Activated T-helper 17 cell treated with anti-CD3 and anti-CD28 coated beads, Interleukin-2, amount 50 U/mL, for 72 hours (primary cell): ENCODE measurements around the gene CNTFR. TPM values are rescaled to one million over a fixed set of nuclear protein-coding genes. Genes with fewer than 3 reads are reported as not detected.
A peak's percentile ranks its signal among the peaks of the same experiment; 100 is the strongest.

Source experiments
- ATAC-seq: fragments of 150-1000 bp; cut with Tn5 transposase; replicated peaks from 2 replicates; pipeline ENCODE4 v1.10.0; 2021; ENCODE audit warnings: mild to moderate bottlenecking, moderate library complexity
- H3K27ac Mint-ChIP-seq: one replicate; pipeline ENCODE4 v1.8.0; 2022; ENCODE audit warnings: mixed read lengths
- H3K27me3 Mint-ChIP-seq: one replicate; pipeline ENCODE4 v1.8.0; 2022; ENCODE audit warnings: mixed read lengths
- H3K36me3 Mint-ChIP-seq: one replicate; pipeline ENCODE4 v1.8.0; 2022; ENCODE audit warnings: low read depth, mild to moderate bottlenecking, mixed read lengths
- H3K4me1 Mint-ChIP-seq: one replicate; pipeline ENCODE4 v1.8.0; 2022; ENCODE audit warnings: mixed read lengths
- H3K4me3 Mint-ChIP-seq: one replicate; pipeline ENCODE4 v1.8.0; 2022; ENCODE audit warnings: mild to moderate bottlenecking, mixed read lengths
- H3K9me3 Mint-ChIP-seq: one replicate; pipeline ENCODE4 v1.8.0; 2022; ENCODE audit warnings: mixed read lengths
- total RNA-seq, 2 donors: library from RNA; stranded (reverse); gene quantifications; one replicate each; pipeline ENCODE4 v1.2.3, GENCODE V29; 2022

CNTFR gene
- total RNA-seq, 2 donors from 2014 or later: not detected

- ATAC-seq: no peak
- H3K36me3 Mint-ChIP-seq: no peaks in the 10 kb centered on the region
Measured at GRCh38 chr9:34574571-34574970, 15.0 kb downstream of the CNTFR start.

GRCh38 chr9:34573599-34574325 lies 15.8 kb downstream of the CNTFR start:
- Mint-ChIP-seq H3K36me3 (no peaks in the 10 kb centered on the region), H3K27ac (no peak overlapping the region), H3K9me3 (no peaks in the 10 kb centered on the region), H3K27me3 (peaks cover 44% of the 10 kb centered on the region), H3K4me3 (no peak overlapping the region), H3K4me1 (peaks cover 13% of the 10 kb centered on the region)
- ATAC-seq: no peak

More at GRCh38 chr9:34574571-34574970, 15.0 kb downstream of the CNTFR start:
- Mint-ChIP-seq H3K4me1 (peaks cover 13% of the 10 kb centered on the region), H3K27ac (no peak overlapping the region), H3K9me3 (no peaks in the 10 kb centered on the region), H3K4me3 (no peak overlapping the region), H3K27me3 (peaks cover 52% of the 10 kb centered on the region)

GRCh38 chr9:34572628-34573027 lies 16.9 kb downstream of the CNTFR start:
- no peak overlapping the region for H3K27ac Mint-ChIP-seq
- peak; percentile 65 for ATAC-seq
- H3K9me3 Mint-ChIP-seq: no peaks in the 10 kb centered on the region
- no peak overlapping the region for H3K4me3 Mint-ChIP-seq
- H3K27me3 Mint-ChIP-seq: peaks cover 46% of the 10 kb centered on the region
- no peaks in the 10 kb centered on the region for H3K36me3 Mint-ChIP-seq
- peaks cover 13% of the 10 kb centered on the region for H3K4me1 Mint-ChIP-seq

- Mint-ChIP-seq H3K36me3 (no peaks in the 10 kb centered on the region), H3K9me3 (no peaks in the 10 kb centered on the region), H3K27me3 (peaks cover 45% of the 10 kb centered on the region), H3K27ac (no peak overlapping the region), H3K4me3 (no peak overlapping the region), H3K4me1 (peaks cover 7% of the 10 kb centered on the region)
- no peak for ATAC-seq
Measured at GRCh38 chr9:34572092-34572491, 17.4 kb downstream of the CNTFR start.

- Mint-ChIP-seq H3K36me3 (no peaks in the 10 kb centered on the region), H3K27ac (no peak overlapping the region), H3K9me3 (no peaks in the 10 kb centered on the region), H3K4me1 (peaks cover 7% of the 10 kb centered on the region), H3K27me3 (peaks cover 45% of the 10 kb centered on the region), H3K4me3 (no peak overlapping the region)
- no peak for ATAC-seq
Measured at GRCh38 chr9:34571481-34571810, 18.1 kb downstream of the CNTFR start.

- no peak for ATAC-seq
- H3K36me3 Mint-ChIP-seq: no peaks in the 10 kb centered on the region
- peaks cover 2% of the 10 kb centered on the region for H3K4me1 Mint-ChIP-seq
- H3K27ac Mint-ChIP-seq: no peak overlapping the region
- peaks cover 40% of the 10 kb centered on the region for H3K27me3 Mint-ChIP-seq
- H3K9me3 Mint-ChIP-seq: no peaks in the 10 kb centered on the region
- no peak overlapping the region for H3K4me3 Mint-ChIP-seq
Measured at GRCh38 chr9:34570809-34571480, 18.6 kb downstream of the CNTFR start.

GRCh38 chr9:34570376-34570775 lies 19.1 kb downstream of the CNTFR start:
- Mint-ChIP-seq H3K4me1 (no peaks in the 10 kb centered on the region), H3K27ac (no peak overlapping the region), H3K9me3 (no peaks in the 10 kb centered on the region), H3K36me3 (no peaks in the 10 kb centered on the region), H3K27me3 (peaks cover 37% of the 10 kb centered on the region), H3K4me3 (no peak overlapping the region)
- ATAC-seq: no peak

GRCh38 chr9:34568774-34569173 lies 20.8 kb downstream of the CNTFR start:
- no peak for ATAC-seq

GRCh38 chr9:34568133-34568532 lies 21.4 kb downstream of the CNTFR start:
- no peak for ATAC-seq
- Mint-ChIP-seq H3K4me3 (no peak overlapping the region), H3K4me1 (no peaks in the 10 kb centered on the region), H3K9me3 (no peaks in the 10 kb centered on the region), H3K27ac (no peak overlapping the region), H3K27me3 (peaks cover 30% of the 10 kb centered on the region), H3K36me3 (no peaks in the 10 kb centered on the region)

More at GRCh38 chr9:34568774-34569173, 20.8 kb downstream of the CNTFR start:
- Mint-ChIP-seq H3K27me3 (peaks cover 32% of the 10 kb centered on the region), H3K9me3 (no peaks in the 10 kb centered on the region), H3K27ac (no peak overlapping the region), H3K4me3 (no peak overlapping the region), H3K36me3 (no peaks in the 10 kb centered on the region), H3K4me1 (no peaks in the 10 kb centered on the region)

GRCh38 chr9:34566972-34567371 lies 22.6 kb downstream of the CNTFR start:
- Mint-ChIP-seq H3K27me3 (peaks cover 30% of the 10 kb centered on the region), H3K9me3 (no peaks in the 10 kb centered on the region), H3K4me3 (no peak overlapping the region), H3K27ac (no peak overlapping the region), H3K4me1 (no peaks in the 10 kb centered on the region), H3K36me3 (no peaks in the 10 kb centered on the region)
- ATAC-seq: no peak

GRCh38 chr9:34566322-34566721 lies 23.2 kb downstream of the CNTFR start:
- Mint-ChIP-seq H3K36me3 (no peaks in the 10 kb centered on the region), H3K4me1 (no peaks in the 10 kb centered on the region), H3K9me3 (no peaks in the 10 kb centered on the region), H3K27me3 (peaks cover 25% of the 10 kb centered on the region), H3K4me3 (no peak overlapping the region), H3K27ac (no peak overlapping the region)
- no peak for ATAC-seq

- Mint-ChIP-seq H3K27me3 (peaks cover 26% of the 10 kb centered on the region), H3K4me1 (no peaks in the 10 kb centered on the region), H3K36me3 (no peaks in the 10 kb centered on the region), H3K4me3 (no peak overlapping the region), H3K9me3 (no peaks in the 10 kb centered on the region), H3K27ac (no peak overlapping the region)
- ATAC-seq: no peak
Measured at GRCh38 chr9:34565856-34566255, 23.7 kb downstream of the CNTFR start.

GRCh38 chr9:34564617-34565016 lies 24.9 kb downstream of the CNTFR start:
- no peak overlapping the region for H3K27ac Mint-ChIP-seq
- ATAC-seq: no peak
- H3K9me3 Mint-ChIP-seq: no peaks in the 10 kb centered on the region
- no peak overlapping the region for H3K4me3 Mint-ChIP-seq
- H3K36me3 Mint-ChIP-seq: no peaks in the 10 kb centered on the region
- H3K4me1 Mint-ChIP-seq: no peaks in the 10 kb centered on the region
- peaks cover 31% of the 10 kb centered on the region for H3K27me3 Mint-ChIP-seq

- Mint-ChIP-seq H3K36me3 (no peaks in the 10 kb centered on the region), H3K4me3 (no peak overlapping the region), H3K4me1 (no peaks in the 10 kb centered on the region), H3K27me3 (peaks cover 33% of the 10 kb centered on the region), H3K27ac (no peak overlapping the region), H3K9me3 (no peaks in the 10 kb centered on the region)
- peak; percentile 42 for ATAC-seq
Measured at GRCh38 chr9:34563262-34563661, 26.3 kb downstream of the CNTFR start.

- Mint-ChIP-seq H3K4me3 (no peak overlapping the region), H3K27ac (no peak overlapping the region), H3K36me3 (no peaks in the 10 kb centered on the region), H3K27me3 (peaks cover 34% of the 10 kb centered on the region), H3K4me1 (no peaks in the 10 kb centered on the region), H3K9me3 (no peaks in the 10 kb centered on the region)
- ATAC-seq: no peak
Measured at GRCh38 chr9:34562135-34562745, 27.3 kb downstream of the CNTFR start.
